H9 (cell line): ENCODE results near the gene PCDHGB1. TPM values are rescaled to one million over a fixed set of nuclear protein-coding genes. Genes with fewer than 3 reads are reported as not detected.

Experiments
- DNase-seq: peaks from one replicate; pipeline ENCODE4 v3.0.0-alpha.2; 2017
- H2AFZ ChIP-seq: one replicate; pipeline ENCODE4 v1.6.1; 2013; ENCODE audit warnings: mild to moderate bottlenecking, low read length, control low read depth, moderate library complexity
- H2AK5ac ChIP-seq: 2 replicates; pipeline ENCODE4 v1.6.1; 2013; ENCODE audit warnings: low read length, control low read depth, mixed read lengths; ENCODE audit not compliant: insufficient read length
- H2BK120ac ChIP-seq: one replicate; pipeline ENCODE4 v1.6.1; 2013; ENCODE audit warnings: low read depth, mild to moderate bottlenecking, low read length, control low read depth, inconsistent platforms; ENCODE audit not compliant: poor library complexity, severe bottlenecking
- H2BK12ac ChIP-seq: 2 replicates; pipeline ENCODE4 v1.6.1; 2013; ENCODE audit warnings: low read length, control low read depth, mixed read lengths, low read depth; ENCODE audit not compliant: insufficient read length
- H2BK15ac ChIP-seq: 2 replicates; pipeline ENCODE4 v1.6.1; 2013; ENCODE audit warnings: low read depth, low read length, control low read depth
- H2BK20ac ChIP-seq: one replicate; pipeline ENCODE4 v1.6.1; 2013; ENCODE audit warnings: low read depth, mild to moderate bottlenecking, low read length, control low read depth, inconsistent platforms; ENCODE audit not compliant: poor library complexity, severe bottlenecking
- H2BK5ac ChIP-seq: 2 replicates; pipeline ENCODE4 v1.6.1; 2013; ENCODE audit warnings: low read length, control low read depth, mixed read lengths; ENCODE audit not compliant: insufficient read length
- H3K14ac ChIP-seq: 2 replicates; pipeline ENCODE4 v1.6.1; 2013; ENCODE audit warnings: low read length, control low read depth; ENCODE audit not compliant: insufficient read depth
- H3K18ac ChIP-seq: 2 replicates; pipeline ENCODE4 v1.6.1; 2013; ENCODE audit warnings: low read depth, mild to moderate bottlenecking, mixed read lengths, low read length, control low read depth; ENCODE audit not compliant: insufficient read length
- H3K23ac ChIP-seq: 2 replicates; pipeline ENCODE4 v1.6.1; 2013; ENCODE audit warnings: low read length, control low read depth, mixed read lengths, low read depth; ENCODE audit not compliant: insufficient read length
- H3K23me2 ChIP-seq: 2 replicates; pipeline ENCODE4 v1.6.1; 2013; ENCODE audit warnings: low read depth, mild to moderate bottlenecking, mixed read lengths, low read length, control low read depth; ENCODE audit not compliant: insufficient read length, poor library complexity, severe bottlenecking
- H3K27ac ChIP-seq: 2 replicates; pipeline ENCODE4 v1.5.1; 2013; ENCODE audit warnings: low read length, control low read depth, mixed read lengths, low read depth; ENCODE audit not compliant: insufficient read length
- H3K27me3 ChIP-seq: 2 replicates; pipeline ENCODE4 v1.6.1; 2013; ENCODE audit warnings: low read length, control low read depth, inconsistent platforms; ENCODE audit not compliant: insufficient read depth
- H3K4ac ChIP-seq: 2 replicates; pipeline ENCODE4 v1.6.1; 2013; ENCODE audit warnings: low read depth, mild to moderate bottlenecking, control low read depth, inconsistent platforms, low read length, moderate library complexity
- H3K4me1 ChIP-seq: 2 replicates; pipeline ENCODE4 v1.6.1; 2013; ENCODE audit warnings: low read length, control low read depth, inconsistent platforms; ENCODE audit not compliant: insufficient read depth
- H3K4me2 ChIP-seq: 2 replicates; pipeline ENCODE4 v1.6.1; 2013; ENCODE audit warnings: low read length, control low read depth, mixed read lengths; ENCODE audit not compliant: insufficient read length, insufficient read depth
- H3K56ac ChIP-seq: 2 replicates; pipeline ENCODE4 v1.6.1; 2013; ENCODE audit warnings: low read depth, mild to moderate bottlenecking, mixed read lengths, low read length, control low read depth; ENCODE audit not compliant: insufficient read length
- H3K79me1 ChIP-seq: 2 replicates; pipeline ENCODE4 v1.6.1; 2013; ENCODE audit warnings: low read depth, mild to moderate bottlenecking, moderate library complexity, low read length, control low read depth, inconsistent platforms; ENCODE audit not compliant: insufficient read depth, poor library complexity, severe bottlenecking
- H3K79me2 ChIP-seq: 2 replicates; pipeline ENCODE4 v1.6.1; 2013; ENCODE audit warnings: low read length, control low read depth, inconsistent platforms; ENCODE audit not compliant: insufficient read depth
- H3K9ac ChIP-seq: 2 replicates; pipeline ENCODE4 v1.6.1; 2013; ENCODE audit warnings: low read length, control low read depth, mixed read lengths; ENCODE audit not compliant: insufficient read length; ENCODE audit errors: extremely low read depth
- H3K9me3 ChIP-seq: one replicate; pipeline ENCODE4 v1.6.1; 2013; ENCODE audit warnings: low read depth, low read length, inconsistent platforms; ENCODE audit not compliant: control insufficient read depth
- H3T11ph ChIP-seq: one replicate; pipeline ENCODE4 v1.6.1; 2013; ENCODE audit warnings: mild to moderate bottlenecking, low read length, control low read depth, inconsistent platforms
- H4K20me1 ChIP-seq: one replicate; pipeline ENCODE4 v1.6.1; 2013; ENCODE audit not compliant: control insufficient read depth, insufficient read length, insufficient read depth
- H4K5ac ChIP-seq: 2 replicates; pipeline ENCODE4 v1.6.1; 2013; ENCODE audit warnings: low read depth, mild to moderate bottlenecking, mixed read lengths, low read length, control low read depth; ENCODE audit not compliant: insufficient read length
- H4K8ac ChIP-seq: replicated peaks from 2 replicates; pipeline ENCODE4 v1.6.1; 2013; ENCODE audit warnings: low read length, control low read depth, mixed read lengths, low read depth; ENCODE audit not compliant: insufficient read length
- H4K91ac ChIP-seq: 2 replicates; pipeline ENCODE4 v1.6.1; 2013; ENCODE audit warnings: low read depth, mild to moderate bottlenecking, moderate library complexity, mixed read lengths, low read length, control low read depth; ENCODE audit not compliant: insufficient read length
- H3K27ac Mint-ChIP-seq, 3 experiments: 2 replicates in 2 of 3; 3 replicates in 1 of 3; pipeline ENCODE4 v1.8.0; 2020 to 2021; ENCODE audit warnings: mixed read lengths in 3 of 3, mild to moderate bottlenecking in 1 of 3, moderate library complexity in 1 of 3
- H3K27me3 Mint-ChIP-seq: 2 replicates; pipeline ENCODE4 v1.8.0; 2021; ENCODE audit warnings: low read depth, mild to moderate bottlenecking, moderate library complexity, mixed read lengths
- H3K36me3 Mint-ChIP-seq, 3 experiments: 2 replicates in 2 of 3; 3 replicates in 1 of 3; pipeline ENCODE4 v1.8.0; 2020 to 2021; ENCODE audit warnings: low read depth in 3 of 3, mixed read lengths in 3 of 3; ENCODE audit not compliant: insufficient read depth in 1 of 3
- H3K4me1 Mint-ChIP-seq, 2 experiments: 2 replicates each; pipeline ENCODE4 v1.8.0; 2020; ENCODE audit warnings: mixed read lengths in 2 of 2
- H3K4me3 Mint-ChIP-seq, 2 experiments: 2 replicates in 1 of 2; 3 replicates in 1 of 2; pipeline ENCODE4 v1.8.0; 2020 to 2021; ENCODE audit warnings: mild to moderate bottlenecking in 2 of 2, mixed read lengths in 2 of 2, moderate library complexity in 1 of 2
- H3K9me3 Mint-ChIP-seq, 2 experiments: 2 replicates in 1 of 2; 3 replicates in 1 of 2; pipeline ENCODE4 v1.8.0; 2020; ENCODE audit warnings: mild to moderate bottlenecking in 2 of 2, mixed read lengths in 2 of 2, moderate library complexity in 1 of 2
- CTCF ChIP-seq: fragments of 200-600 bp; sonication (generic); conservative IDR thresholded peaks from 3 replicates; pipeline ENCODE4 v1.8.0; 2021; ENCODE audit warnings: antibody characterized with exemption, mild to moderate bottlenecking
- WGBS: extraction: QIAGEN DNeasy Blood & Tissue Kit; methylation state at CpG from one replicate; pipeline ENCODE4 v1.1.7; 2013; ENCODE audit warnings: missing lambda C conversion rate, low lambda C conversion rate, mixed read lengths; ENCODE audit not compliant: insufficient read length; ENCODE audit errors: extremely low coverage; 5-methylcytosine and 5-hydroxymethylcytosine counted together
- total RNA-seq: library from RNA; stranded (reverse); gene quantifications from 2 replicates; pipeline ENCODE4 v1.2.1, GENCODE V29; 2021

The PCDHGB1 gene
- total RNA-seq, 1 experiment from 2014 or later: 5.0 TPM

GRCh38 chr5:141398608-141399007 lies 48.7 kb downstream of the PCDHGB1 start:
- Histone ChIP-seq H4K91ac (no peak overlapping the region), H3K18ac (no peak overlapping the region), H3K4me1 (no peaks in the 10 kb centered on the region), H2BK20ac (no peak overlapping the region), H3K4me2 (no peak overlapping the region), H2AFZ (no peak overlapping the region), H2BK5ac (no peak overlapping the region), H3K9ac (no peak overlapping the region), H3K27ac (no peak overlapping the region), H2BK15ac (no peak overlapping the region), H4K5ac (no peak overlapping the region), H3K14ac (no peak overlapping the region), H2BK120ac (no peak overlapping the region), H4K20me1 (no peaks in the 10 kb centered on the region), H4K8ac (no peak overlapping the region), H3K79me2 (no peaks in the 10 kb centered on the region), H3K23ac (no peak overlapping the region), H3K27me3 (no peaks in the 10 kb centered on the region), H3K23me2 (no peaks in the 10 kb centered on the region), H3K79me1 (no peaks in the 10 kb centered on the region), H3K56ac (no peak overlapping the region), H3K9me3 (peaks cover 37% of the 10 kb centered on the region), H2AK5ac (no peak overlapping the region), H3K4ac (no peak overlapping the region), H2BK12ac (no peak overlapping the region), H3T11ph (no peak overlapping the region)
- no peak overlapping the region for H3K27ac Mint-ChIP-seq
- no peak overlapping the region for H3K4me3 Mint-ChIP-seq
- H3K4me1 Mint-ChIP-seq: no peaks in the 10 kb centered on the region
- H3K36me3 Mint-ChIP-seq: peaks cover 26 to 50% (median 48%) of the 10 kb centered on the region in 3 experiments
- no CpG with 5 or more reads among the region's 15 CpGs for WGBS
- peaks cover 52 to 72% of the 10 kb centered on the region in 2 experiments for H3K9me3 Mint-ChIP-seq
- no peaks in the 10 kb centered on the region; the same call in 1 of the 2 replicates for H3K27me3 Mint-ChIP-seq
- DNase-seq: no peak
- TF ChIP-seq CTCF: no peak
